GM12892 (cell line): ENCODE data around the gene H1-8.

Experiments used
- DNase-seq: peaks from one replicate; pipeline ENCODE4 v3.0.0; 2011; ENCODE audit not compliant: insufficient read length
- FAIRE-seq: peaks from 2 replicates; lab custom pipeline; 2011; peaks lifted over from hg19 to GRCh38; lab: Jason Lieb, UNC
- POLR2A ChIP-seq: IDR thresholded peaks from 2 replicates; pipeline ENCODE4 v1.6.1; 2011; ENCODE audit warnings: low read depth, low read length, control low read depth
- POLR2AphosphoS5 ChIP-seq: IDR thresholded peaks from 2 replicates; pipeline ENCODE4 v1.6.1; 2011; ENCODE audit warnings: low read depth, low read length, control low read depth
- TAF1 ChIP-seq: IDR thresholded peaks from 2 replicates; pipeline ENCODE4 v1.6.1; 2011; ENCODE audit warnings: low read depth, mild to moderate bottlenecking, control low read depth, low read length, borderline replicate concordance

H1-8 gene

DNA sequence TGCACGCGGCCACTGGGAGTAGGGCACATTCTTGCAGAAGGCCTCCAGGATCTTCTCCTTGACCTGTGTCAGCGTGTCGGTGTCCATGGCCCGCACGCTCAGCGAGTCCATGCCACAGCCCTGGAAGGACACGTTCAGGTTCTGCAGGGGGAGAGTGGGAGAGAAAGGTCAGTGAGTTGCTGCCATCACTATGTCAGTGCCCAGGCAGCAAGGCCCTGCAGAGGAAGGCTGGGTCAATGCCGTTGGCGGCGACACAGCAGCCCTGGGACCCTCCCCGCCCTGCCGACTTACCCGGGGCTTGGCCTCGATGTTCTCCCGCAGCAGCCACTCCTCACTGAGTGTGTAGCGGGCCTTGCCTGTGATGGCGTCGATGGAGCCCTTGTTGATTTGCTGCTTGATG, 19.8 kb downstream of the H1-8 start:
- FAIRE-seq (no peak), DNase-seq (no peak)
- TF ChIP-seq TAF1: no peak
- no peak for TF ChIP-seq POLR2A
- no peak for TF ChIP-seq POLR2AphosphoS5

DNA sequence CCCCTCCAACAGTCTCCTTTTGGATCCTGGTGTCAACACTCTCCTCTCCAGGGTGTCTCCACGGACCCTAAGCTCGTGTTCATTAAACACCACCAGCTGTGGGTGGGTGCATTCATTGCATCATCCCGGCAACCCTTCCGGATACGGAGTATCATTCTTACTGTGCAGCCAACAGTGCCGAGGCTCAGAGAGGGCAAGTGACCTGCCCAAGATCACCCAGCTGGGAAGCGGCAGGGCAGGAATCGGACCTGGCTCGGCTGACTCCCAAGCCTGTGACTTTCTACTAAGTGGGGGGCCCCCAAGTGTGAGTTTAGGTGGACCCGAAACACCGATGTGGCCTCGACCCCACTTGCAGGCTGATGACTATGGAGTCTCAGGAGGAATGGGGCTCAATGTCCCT, 20.4 kb downstream of the H1-8 start:
- FAIRE-seq (no peak), DNase-seq (no peak)
- TF ChIP-seq TAF1: no peak
- TF ChIP-seq POLR2A: no peak
- no peak for TF ChIP-seq POLR2AphosphoS5

DNA sequence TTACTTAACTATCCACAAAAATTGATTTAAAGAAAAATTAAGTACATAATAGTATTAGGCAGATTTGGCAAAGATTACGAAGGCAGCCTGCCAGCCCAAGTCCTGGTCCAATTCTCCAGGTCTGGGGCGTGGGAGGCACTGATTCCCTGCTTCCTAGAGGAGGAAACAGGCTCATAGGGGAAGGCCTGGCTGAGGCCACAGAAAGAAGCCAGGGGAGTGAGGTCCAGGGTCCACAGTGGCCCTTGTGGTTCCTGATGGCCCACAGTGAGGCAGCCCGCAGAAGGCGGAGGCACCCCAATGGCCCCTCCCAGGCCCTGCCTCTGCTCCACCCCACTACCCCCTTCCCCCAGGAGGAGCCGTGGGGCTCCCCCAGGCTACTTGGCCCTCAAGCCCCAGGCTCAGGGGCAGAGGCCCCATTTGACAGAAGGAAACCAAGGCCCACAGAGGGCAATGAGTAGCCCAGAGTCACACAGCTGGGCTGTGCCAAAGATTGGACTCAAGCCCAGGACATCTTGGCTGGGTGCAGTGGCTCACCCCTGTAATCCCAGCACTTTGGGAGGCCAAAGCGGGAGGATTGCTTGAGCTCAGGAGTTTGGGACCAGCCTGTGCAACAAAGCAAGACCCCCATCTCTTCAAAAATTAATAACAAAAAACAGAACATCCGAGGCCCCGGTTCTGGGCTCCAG, 21.0 kb downstream of the H1-8 start:
- DNase-seq (no peak), FAIRE-seq (no peak)
- TF ChIP-seq POLR2A: no peak
- TF ChIP-seq POLR2AphosphoS5: no peak
- TF ChIP-seq TAF1: no peak

DNA sequence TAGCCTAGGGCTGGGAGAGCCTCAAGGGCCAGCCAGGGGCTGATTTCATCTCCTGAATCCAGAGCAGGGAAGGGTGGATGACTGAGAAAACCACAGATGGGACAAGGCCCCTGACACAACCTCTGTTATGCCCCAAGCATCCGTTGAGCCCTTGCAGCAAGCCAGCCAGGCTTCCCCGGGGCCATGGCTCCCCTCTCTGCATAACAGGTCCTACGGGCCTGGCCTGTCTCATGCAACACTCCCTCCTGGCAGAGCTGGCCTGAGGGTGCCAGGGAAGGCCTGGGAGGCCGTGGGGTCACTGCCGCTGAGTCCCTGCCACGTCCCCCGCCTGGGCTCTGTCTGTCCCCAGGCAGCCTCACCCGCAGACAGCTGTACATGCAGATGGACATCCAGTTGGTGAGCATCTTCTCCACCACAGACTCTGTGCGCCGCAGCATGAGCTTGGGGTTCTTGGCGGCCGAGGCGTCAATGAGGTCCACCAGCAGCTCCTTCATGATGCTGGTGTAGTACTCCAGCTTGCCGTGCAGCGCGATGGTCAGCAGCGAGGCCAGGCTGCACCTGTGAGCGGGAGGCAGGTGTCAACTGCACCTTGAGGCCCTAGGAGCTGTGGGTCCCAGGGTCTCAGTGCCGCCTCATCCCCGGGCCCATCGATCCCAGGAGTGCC, 22.1 kb downstream of the H1-8 start:
- TF ChIP-seq TAF1 (no peak), POLR2A (no peak), POLR2AphosphoS5 (no peak)
- no peak for DNase-seq
- no peak for FAIRE-seq

DNA sequence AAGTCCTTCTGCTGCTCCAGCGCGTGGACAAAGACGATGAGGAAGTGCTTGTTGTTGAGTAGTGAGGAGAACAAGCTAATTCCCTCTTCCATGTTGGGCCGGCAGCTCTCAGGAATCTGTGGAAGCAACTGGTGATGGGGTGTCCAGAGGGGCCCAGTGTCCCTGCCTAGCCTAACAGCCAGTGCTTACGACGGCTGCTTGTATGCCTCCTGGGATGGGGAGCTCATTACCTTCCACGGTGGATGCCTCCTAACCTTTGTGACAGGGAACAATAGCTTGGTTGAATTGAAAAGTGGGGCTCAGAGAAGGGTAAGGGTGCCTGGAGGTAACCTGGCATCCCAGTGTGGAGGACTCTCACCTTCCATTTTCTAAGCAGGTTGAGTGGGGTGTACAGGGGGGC, 22.9 kb downstream of the H1-8 start:
- no peak for FAIRE-seq
- DNase-seq: no peak
- TF ChIP-seq POLR2AphosphoS5: no peak
- no peak for TF ChIP-seq TAF1
- no peak for TF ChIP-seq POLR2A

DNA sequence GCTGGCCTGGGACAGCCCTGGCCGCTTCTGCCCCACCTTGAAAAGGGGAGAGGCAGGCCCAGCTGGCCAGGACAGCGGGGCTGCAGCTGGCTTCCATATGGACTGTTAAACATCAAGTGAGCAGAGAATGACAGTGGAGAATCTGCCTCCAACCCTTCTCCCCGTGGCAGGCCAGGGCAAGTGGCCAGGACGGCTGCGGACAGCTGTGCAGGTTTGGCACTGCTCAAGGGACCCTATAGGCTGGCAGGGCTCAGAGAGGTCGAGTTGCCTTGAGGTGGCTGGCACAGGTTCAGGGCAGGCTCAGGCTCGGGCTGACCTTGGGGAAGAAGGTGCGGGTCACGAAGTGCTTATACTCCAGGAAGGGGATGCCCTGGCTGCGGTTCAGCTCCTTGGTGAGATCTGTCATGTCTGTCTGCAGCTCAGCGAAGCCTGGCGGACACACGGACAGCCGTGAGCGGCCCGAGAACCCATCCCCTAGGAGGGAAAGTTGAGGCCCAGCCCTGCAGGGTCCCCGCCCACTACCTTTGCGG, 24.3 kb downstream of the H1-8 start:
- TF ChIP-seq POLR2AphosphoS5: no peak
- TF ChIP-seq TAF1: no peak
- no peak for TF ChIP-seq POLR2A
- FAIRE-seq: no peak
- DNase-seq: no peak

DNA sequence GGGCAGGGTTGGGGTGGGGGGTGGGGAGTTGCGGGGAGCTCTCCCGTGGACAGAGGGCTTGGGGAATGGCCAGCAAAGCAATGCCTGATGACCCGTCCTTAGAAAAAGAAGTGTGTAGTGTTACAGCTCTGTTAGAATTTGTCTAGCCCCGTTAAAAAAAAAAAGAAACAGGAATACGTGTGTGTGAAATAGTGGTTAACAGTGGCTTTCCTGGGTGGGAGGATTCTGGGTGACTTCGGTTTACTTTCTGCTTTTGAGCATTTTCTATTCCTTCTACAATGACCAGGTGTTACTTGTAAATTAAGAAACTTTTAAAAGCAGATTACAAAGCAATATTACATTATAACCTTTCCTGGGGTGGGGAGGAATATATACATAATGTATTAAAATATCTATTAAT, 25.0 kb downstream of the H1-8 start:
- no peak for FAIRE-seq
- no peak for TF ChIP-seq POLR2A
- TF ChIP-seq POLR2AphosphoS5: no peak
- no peak for TF ChIP-seq TAF1

GRCh38 chr3:129569856-129570255, 26.9 kb downstream of the H1-8 start:
- no peak for TF ChIP-seq POLR2AphosphoS5
- no peak for TF ChIP-seq POLR2A
- TF ChIP-seq TAF1: no peak
- DNase-seq (no peak), FAIRE-seq (no peak)

More for the DNA sequence above, 25.0 kb downstream of the H1-8 start:
- no peak for DNase-seq

DNA sequence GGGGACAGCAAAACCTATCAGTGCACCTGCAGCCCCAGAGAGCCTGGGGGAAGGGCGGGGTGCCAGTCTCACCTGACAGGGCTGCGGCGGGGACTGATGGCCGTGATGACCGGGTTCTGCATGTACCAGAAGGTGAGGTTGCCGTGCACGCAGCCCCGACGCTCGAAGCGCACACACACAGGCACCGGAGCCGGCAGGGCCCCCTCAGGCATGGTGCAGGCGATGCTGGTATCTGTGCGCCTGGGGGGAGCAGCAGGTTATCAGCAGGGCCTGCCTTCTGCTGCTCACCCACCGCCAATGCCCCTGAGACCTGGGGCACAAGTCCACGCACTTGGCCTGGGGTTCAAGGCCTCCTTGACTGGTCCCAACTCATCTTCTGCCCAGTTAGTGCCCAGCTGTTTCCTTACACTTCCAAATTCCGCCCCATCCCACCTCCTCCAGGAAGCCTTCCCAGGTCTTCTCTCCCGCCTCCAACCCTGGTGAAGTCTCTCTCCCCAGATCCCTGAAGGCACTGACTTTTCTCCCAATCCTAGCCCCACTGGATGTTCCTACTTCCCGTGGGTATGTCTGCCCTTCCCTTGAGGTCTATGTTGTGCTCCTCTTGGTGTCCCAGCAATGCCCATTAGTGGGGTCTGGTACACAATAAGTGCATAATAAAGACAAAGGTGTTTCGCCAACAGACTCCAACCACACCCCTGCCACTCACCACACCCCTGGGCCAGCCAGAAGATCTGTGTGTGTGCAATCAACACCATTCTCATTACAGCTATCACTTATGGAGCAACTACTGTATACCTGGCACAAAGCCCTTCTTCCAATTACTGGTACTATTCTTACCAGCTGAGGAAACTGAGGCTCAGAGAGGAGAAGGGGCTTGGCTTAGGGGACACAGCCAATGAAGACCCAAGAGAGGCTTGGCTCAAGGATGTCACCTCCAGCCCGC, 28.9 kb downstream of the H1-8 start:
- TF ChIP-seq TAF1 (no peak), POLR2AphosphoS5 (no peak), POLR2A (no peak)
- DNase-seq (no peak), FAIRE-seq (no peak)

- TF ChIP-seq TAF1: no peak
- no peak for FAIRE-seq
- DNase-seq: no peak
Observed at GRCh38 chr3:129572603-129573002, 29.6 kb downstream of the H1-8 start.

GRCh38 chr3:129573493-129573892, 30.5 kb downstream of the H1-8 start:
- TF ChIP-seq TAF1 (no peak), POLR2AphosphoS5 (no peak), POLR2A (no peak)
- FAIRE-seq: no peak
- DNase-seq: no peak
